ENCODE results near the gene SLCO4A1. TPM values are rescaled to one million over a fixed set of nuclear protein-coding genes. Genes with fewer than 3 reads are reported as not detected.

The SLCO4A1 gene
- total RNA-seq, 1 experiment from 2014 or later: 161 TPM

- intact Hi-C loops (cut with micrococcal nuclease): no loop called here
- Histone ChIP-seq H3K27me3 (ENCODE audit: low read length) (no peaks in the 10 kb centered on the region), H3K9me3 (ENCODE audit: low read length) (no peaks in the 10 kb centered on the region), H4K20me1 (ENCODE audit: low read length) (no peaks in the 10 kb centered on the region), H3K36me3 (ENCODE audit: low read depth, low read length) (no peaks in the 10 kb centered on the region), H3K79me2 (ENCODE audit: low read length) (peaks cover 23% of the 10 kb centered on the region), H3K27ac (ENCODE audit: low read length) (no peak overlapping the region), H2AFZ (ENCODE audit: low read length) (no peak overlapping the region), H3K4me1 (ENCODE audit: insufficient read depth, low read length) (peaks cover 31% of the 10 kb centered on the region), H3K4me2 (ENCODE audit: low read length) (no peak overlapping the region), H3F3A (ENCODE audit: low read length, unreplicated experiment) (peaks cover under 1% of the 10 kb centered on the region), H3K9ac (ENCODE audit: low read length) (no peak overlapping the region), H3K4me3 (ENCODE audit: low read length) (no peak overlapping the region), H3K9me2 (replicated peaks; ENCODE audit: low read length) (no peaks in the 10 kb centered on the region)
- DNase-seq: no peak
- no TSS peak for BruUV-seq (replicated peaks)
- CTCF ChIA-PET: no interaction called here
- POLR2A ChIA-PET (ENCODE audit: unreplicated experiment): no interaction called here
- no peak for ATAC-seq
- TF ChIP-seq EZH2phosphoT487 (IDR thresholded peaks at IDR 0.05; ENCODE audit: borderline replicate concordance, low read length): no peak
- no peak for TF ChIP-seq CTCF (conservative IDR thresholded peaks at IDR 0.05; ENCODE audit: low read depth, low read length)
- TF ChIP-seq EZH2 (IDR thresholded peaks at IDR 0.05; ENCODE audit: low read length, unreplicated experiment): no peak
These were observed 45.8 kb upstream of the SLCO4A1 start for GRCh38 chr20:62596486-62596885.

GRCh38 chr20:62596921-62597320 lies 45.4 kb upstream of the SLCO4A1 start:
- Histone ChIP-seq H3K27ac (ENCODE audit: low read length) (no peak overlapping the region), H3F3A (ENCODE audit: low read length, unreplicated experiment) (peaks cover 5% of the 10 kb centered on the region), H3K79me2 (ENCODE audit: low read length) (peaks cover 27% of the 10 kb centered on the region), H3K4me2 (ENCODE audit: low read length) (no peak overlapping the region), H4K20me1 (ENCODE audit: low read length) (no peaks in the 10 kb centered on the region), H2AFZ (ENCODE audit: low read length) (no peak overlapping the region), H3K9me3 (ENCODE audit: low read length) (no peaks in the 10 kb centered on the region), H3K27me3 (ENCODE audit: low read length) (no peaks in the 10 kb centered on the region), H3K4me1 (ENCODE audit: insufficient read depth, low read length) (peaks cover 35% of the 10 kb centered on the region), H3K9ac (ENCODE audit: low read length) (no peak overlapping the region), H3K4me3 (ENCODE audit: low read length) (no peak overlapping the region), H3K36me3 (ENCODE audit: low read depth, low read length) (no peaks in the 10 kb centered on the region), H3K9me2 (replicated peaks; ENCODE audit: low read length) (no peaks in the 10 kb centered on the region)
- BruUV-seq (replicated peaks): no TSS peak
- DNase-seq (no peak), ATAC-seq (no peak)
- CTCF ChIA-PET: no interaction called here
- no peak for TF ChIP-seq EZH2 (IDR thresholded peaks at IDR 0.05; ENCODE audit: low read length, unreplicated experiment)
- no peak for TF ChIP-seq CTCF (conservative IDR thresholded peaks at IDR 0.05; ENCODE audit: low read depth, low read length)
- no peak for TF ChIP-seq EZH2phosphoT487 (IDR thresholded peaks at IDR 0.05; ENCODE audit: borderline replicate concordance, low read length)
- POLR2A ChIA-PET (ENCODE audit: unreplicated experiment): no interaction called here
- intact Hi-C loops (cut with micrococcal nuclease): no loop called here

- DNase-seq (no peak), ATAC-seq (no peak)
- intact Hi-C loops (cut with micrococcal nuclease): no loop called here
- Histone ChIP-seq H3K27me3 (ENCODE audit: low read length) (no peaks in the 10 kb centered on the region), H3K4me1 (ENCODE audit: insufficient read depth, low read length) (peaks cover 42% of the 10 kb centered on the region), H4K20me1 (ENCODE audit: low read length) (no peaks in the 10 kb centered on the region), H3F3A (ENCODE audit: low read length, unreplicated experiment) (peaks cover 9% of the 10 kb centered on the region), H3K36me3 (ENCODE audit: low read depth, low read length) (no peaks in the 10 kb centered on the region), H3K9me2 (replicated peaks; ENCODE audit: low read length) (no peaks in the 10 kb centered on the region), H3K27ac (ENCODE audit: low read length) (no peak overlapping the region), H2AFZ (ENCODE audit: low read length) (no peak overlapping the region), H3K4me3 (ENCODE audit: low read length) (no peak overlapping the region), H3K79me2 (ENCODE audit: low read length) (peaks cover 33% of the 10 kb centered on the region), H3K9me3 (ENCODE audit: low read length) (no peaks in the 10 kb centered on the region), H3K4me2 (ENCODE audit: low read length) (no peak overlapping the region), H3K9ac (ENCODE audit: low read length) (no peak overlapping the region)
- no peak for TF ChIP-seq EZH2 (IDR thresholded peaks at IDR 0.05; ENCODE audit: low read length, unreplicated experiment)
- TF ChIP-seq EZH2phosphoT487 (IDR thresholded peaks at IDR 0.05; ENCODE audit: borderline replicate concordance, low read length): no peak
- TF ChIP-seq CTCF (conservative IDR thresholded peaks at IDR 0.05; ENCODE audit: low read depth, low read length): no peak
- CTCF ChIA-PET: interaction anchor here (0.6 kb wide), 1 partner anchor 197 kb away, joined by 4 read pairs; no protein-coding TSS in a partner anchor
- POLR2A ChIA-PET (ENCODE audit: unreplicated experiment): no interaction called here
- no TSS peak for BruUV-seq (replicated peaks)
These were observed 44.7 kb upstream of the SLCO4A1 start for GRCh38 chr20:62597416-62598115.
